Measurements from ENCODE around the gene CCP110. TPM values are rescaled to one million over a fixed set of nuclear protein-coding genes. Genes with fewer than 3 reads are reported as not detected.

The CCP110 gene
- total and polyA plus RNA-seq, 8 donors = 22.3 to 60.7 (median 49.6) TPM

- peaks cover 0 to 4% of the 10 kb centered on the region in 2 donors for H3K36me3 ChIP-seq
- DNase-seq (peak in 2 of 4 donors; percentile 46 to 61), ATAC-seq (no peak)
- TF ChIP-seq CTCF (IDR thresholded peaks at IDR 0.05) = peak; percentile 55 to 71
- H3K4me1 ChIP-seq = peaks cover 5 to 16% of the 10 kb centered on the region in 2 donors
- no peak overlapping the region for H3K27ac ChIP-seq
- peaks cover 0 to 3% of the 10 kb centered on the region in 2 donors for H3K9me3 ChIP-seq
- H3K4me3 ChIP-seq = no peak overlapping the region
- intact Hi-C loops (cut with DNase I) = no loop called here
- H3K27me3 ChIP-seq = no peaks in the 10 kb centered on the region
Observed at GRCh38 chr16:19559242-19559910, 35.6 kb downstream of the CCP110 start.

- Histone ChIP-seq H3K9me3 (peaks cover 0 to 3% of the 10 kb centered on the region in 2 donors), H3K27ac (no peak overlapping the region), H3K4me3 (no peak overlapping the region), H3K36me3 (peaks cover 0 to 10% of the 10 kb centered on the region in 2 donors), H3K4me1 (peaks cover 5 to 10% of the 10 kb centered on the region in 2 donors), H3K27me3 (no peaks in the 10 kb centered on the region)
- no peak for TF ChIP-seq CTCF (IDR thresholded peaks at IDR 0.05)
- no peak for DNase-seq
- ATAC-seq = no peak
- intact Hi-C loops (cut with DNase I) = loop anchor here in 1 of 2 donors (10.0 kb wide), 1 partner anchor 325 kb away; the partner anchor contains the start of gene GPRC5B
Observed at GRCh38 chr16:19560078-19560477, 36.3 kb downstream of the CCP110 start.

GRCh38 chr16:19563377-19563776, 39.6 kb downstream of the CCP110 start:
- intact Hi-C loops (cut with DNase I) = loop anchor here in 1 of 2 donors (10.0 kb wide), 1 partner anchor 321 kb away; the partner anchor contains the start of gene GPRC5B
- no peak for DNase-seq
- no peak for TF ChIP-seq CTCF (IDR thresholded peaks at IDR 0.05)

GRCh38 chr16:19566362-19566761, 42.6 kb downstream of the CCP110 start:
- H3K36me3 ChIP-seq = peaks cover 0 to 70% of the 10 kb centered on the region in 2 donors
- intact Hi-C loops (cut with DNase I) = loop anchor here in 1 of 2 donors (10.0 kb wide), 1 partner anchor 318 kb away; the partner anchor contains the start of gene GPRC5B
- no peak for TF ChIP-seq CTCF (IDR thresholded peaks at IDR 0.05)
- H3K27me3 ChIP-seq = no peaks in the 10 kb centered on the region
- DNase-seq (no peak), ATAC-seq (no peak)
- no peak overlapping the region for H3K4me3 ChIP-seq
- H3K27ac ChIP-seq = no peak overlapping the region
- no peaks in the 10 kb centered on the region for H3K4me1 ChIP-seq
- H3K9me3 ChIP-seq = peaks cover 0 to 3% of the 10 kb centered on the region in 2 donors

More at GRCh38 chr16:19563377-19563776, 39.6 kb downstream of the CCP110 start:
- H3K27ac ChIP-seq = no peak overlapping the region
- no peaks in the 10 kb centered on the region for H3K27me3 ChIP-seq
- peaks cover 0 to 43% of the 10 kb centered on the region in 2 donors for H3K36me3 ChIP-seq
- peaks cover 0 to 3% of the 10 kb centered on the region in 2 donors for H3K9me3 ChIP-seq
- no peak overlapping the region for H3K4me3 ChIP-seq
- ATAC-seq = no peak
- H3K4me1 ChIP-seq = no peaks in the 10 kb centered on the region

- no peaks in the 10 kb centered on the region for H3K4me1 ChIP-seq
- H3K9me3 ChIP-seq = peaks cover 0 to 3% of the 10 kb centered on the region in 2 donors
- no peak for DNase-seq
- no peak for ATAC-seq
- H3K27ac ChIP-seq = no peak overlapping the region
- no peak for TF ChIP-seq CTCF (IDR thresholded peaks at IDR 0.05)
- H3K36me3 ChIP-seq = peaks cover 0 to 82% of the 10 kb centered on the region in 2 donors
- no peak overlapping the region for H3K4me3 ChIP-seq
- intact Hi-C loops (cut with DNase I) = loop anchor here in 1 of 2 donors (10.0 kb wide), 1 partner anchor 317 kb away; the partner anchor contains the start of gene GPRC5B
- no peaks in the 10 kb centered on the region for H3K27me3 ChIP-seq
Observed at GRCh38 chr16:19567560-19567959, 43.8 kb downstream of the CCP110 start.
